HepG2 (cell line): ENCODE results near the gene GNMT. TPM values are rescaled to one million over a fixed set of nuclear protein-coding genes. Genes with fewer than 3 reads are reported as not detected.

ENCODE experiments used
- E2F2 ChIP-seq: sonication (generic); formaldehyde crosslinking; IDR thresholded peaks from 2 replicates; pipeline ENCODE4 v1.4.0; 2020; ENCODE audit warnings: missing genetic modification reagents, borderline replicate concordance
- FIP1L1 ChIP-seq: fragments of 200-400 bp; formaldehyde crosslinking; IDR thresholded peaks from 2 replicates; pipeline ENCODE4 v1.6.1; 2018; ENCODE audit warnings: low read depth, mild to moderate bottlenecking, low read length, moderate library complexity, borderline replicate concordance; ENCODE audit not compliant: insufficient read depth
- GATA4 ChIP-seq: sonication (generic); IDR thresholded peaks from 2 replicates; pipeline ENCODE4 v1.6.1; 2016; ENCODE audit warnings: antibody characterized with exemption, low read depth, borderline replicate concordance
- KLF16 ChIP-seq, 2 experiments: sonication (generic) in 1 of 2; formaldehyde crosslinking in 1 of 2; IDR thresholded peaks; 2 replicates each; pipeline versions ENCODE4 v1.6.1 to v1.8.0; 2016 to 2023; ENCODE audit warnings: missing genetic modification reagents in 2 of 2, missing compliant biosample characterization in 1 of 2
- KMT2B ChIP-seq: IDR thresholded peaks from 2 replicates; pipeline ENCODE4 v1.6.1; 2016; ENCODE audit warnings: missing genetic modification reagents, missing compliant biosample characterization
- LCORL ChIP-seq, 2 experiments: fragments of 450-650 bp in 1 of 2; sonication (generic) in 1 of 2; formaldehyde crosslinking in 1 of 2; IDR thresholded peaks; 2 replicates each; pipeline versions ENCODE4 v1.5.0 to v1.6.1; 2017 to 2020; ENCODE audit warnings: antibody characterized with exemption in 1 of 2, missing genetic modification reagents in 1 of 2
- MTA1 ChIP-seq: sonication (generic); formaldehyde crosslinking; IDR thresholded peaks from 2 replicates; pipeline ENCODE4 v1.4.0; 2020; ENCODE audit warnings: missing genetic modification reagents, mild to moderate bottlenecking, borderline replicate concordance
- ZNF44 ChIP-seq: sonication (generic); formaldehyde crosslinking; IDR thresholded peaks from 2 replicates; pipeline ENCODE4 v1.5.1; 2020; ENCODE audit warnings: mild to moderate bottlenecking, missing genetic modification reagents
- ZNF570 ChIP-seq: sonication (generic); formaldehyde crosslinking; IDR thresholded peaks from 2 replicates; pipeline ENCODE4 v1.4.0; 2020; ENCODE audit warnings: mild to moderate bottlenecking, missing genetic modification reagents, borderline replicate concordance
- ZNF839 ChIP-seq: sonication (generic); formaldehyde crosslinking; IDR thresholded peaks from 2 replicates; pipeline ENCODE4 v1.4.0; 2020; ENCODE audit warnings: missing genetic modification reagents, mild to moderate bottlenecking, borderline replicate concordance
- polyA plus RNA-seq, 8 experiments: library from polyadenylated mRNA; depleted of rRNA in 3 of 8; stranded (reverse) in 7 of 8; unstranded in 1 of 8; fragments of >200 nt; fragmentation: Illumina TruSeq in 4 of 8; extraction: Trizol in 4 of 8; gene quantifications; 2 replicates each; pipeline versions ENCODE4 v1.2.1 to v1.2.3, GENCODE V29; 2011 to 2016; ENCODE audit warnings: low read depth in 4 of 8, missing spikeins in 1 of 8, mixed read lengths in 1 of 8; ENCODE audit not compliant: insufficient read depth in 1 of 8
- total RNA-seq, 5 experiments: library from RNA; depleted of rRNA; stranded (reverse); fragments of >200 nt; fragmentation: Illumina TruSeq; extraction: Trizol; gene quantifications; 2 replicates each; pipeline ENCODE4 v1.2.3, GENCODE V29; 2016; ENCODE audit warnings: low read depth in 1 of 5
- TF ChIP-seq, protein P1 (sequence below): sonication (generic); formaldehyde crosslinking; IDR thresholded peaks from 2 replicates; pipeline ENCODE4 v1.5.0; 2020; ENCODE audit warnings: mild to moderate bottlenecking, missing genetic modification reagents, borderline replicate concordance
- TF ChIP-seq, protein P2 (sequence below): sonication (generic); formaldehyde crosslinking; IDR thresholded peaks from 2 replicates; pipeline ENCODE4 v1.9.0; 2021; ENCODE audit warnings: missing genetic modification reagents, borderline replicate concordance
- TF ChIP-seq, protein P3 (sequence below): sonication (generic); formaldehyde crosslinking; IDR thresholded peaks from 2 replicates; pipeline ENCODE4 v1.4.0; 2020; ENCODE audit warnings: missing genetic modification reagents

Gene GNMT
- total and polyA plus RNA-seq, 2 of the 13 experiments (the other 11 are each of a cell fraction or from before 2014, with no cell fraction given) = 2.8 to 7.0 TPM

GRCh38 chr6:42978839-42979522, 18.4 kb downstream of the GNMT start, which contains the start of gene PEX6 (continued):
- TF ChIP-seq, protein P1, sequence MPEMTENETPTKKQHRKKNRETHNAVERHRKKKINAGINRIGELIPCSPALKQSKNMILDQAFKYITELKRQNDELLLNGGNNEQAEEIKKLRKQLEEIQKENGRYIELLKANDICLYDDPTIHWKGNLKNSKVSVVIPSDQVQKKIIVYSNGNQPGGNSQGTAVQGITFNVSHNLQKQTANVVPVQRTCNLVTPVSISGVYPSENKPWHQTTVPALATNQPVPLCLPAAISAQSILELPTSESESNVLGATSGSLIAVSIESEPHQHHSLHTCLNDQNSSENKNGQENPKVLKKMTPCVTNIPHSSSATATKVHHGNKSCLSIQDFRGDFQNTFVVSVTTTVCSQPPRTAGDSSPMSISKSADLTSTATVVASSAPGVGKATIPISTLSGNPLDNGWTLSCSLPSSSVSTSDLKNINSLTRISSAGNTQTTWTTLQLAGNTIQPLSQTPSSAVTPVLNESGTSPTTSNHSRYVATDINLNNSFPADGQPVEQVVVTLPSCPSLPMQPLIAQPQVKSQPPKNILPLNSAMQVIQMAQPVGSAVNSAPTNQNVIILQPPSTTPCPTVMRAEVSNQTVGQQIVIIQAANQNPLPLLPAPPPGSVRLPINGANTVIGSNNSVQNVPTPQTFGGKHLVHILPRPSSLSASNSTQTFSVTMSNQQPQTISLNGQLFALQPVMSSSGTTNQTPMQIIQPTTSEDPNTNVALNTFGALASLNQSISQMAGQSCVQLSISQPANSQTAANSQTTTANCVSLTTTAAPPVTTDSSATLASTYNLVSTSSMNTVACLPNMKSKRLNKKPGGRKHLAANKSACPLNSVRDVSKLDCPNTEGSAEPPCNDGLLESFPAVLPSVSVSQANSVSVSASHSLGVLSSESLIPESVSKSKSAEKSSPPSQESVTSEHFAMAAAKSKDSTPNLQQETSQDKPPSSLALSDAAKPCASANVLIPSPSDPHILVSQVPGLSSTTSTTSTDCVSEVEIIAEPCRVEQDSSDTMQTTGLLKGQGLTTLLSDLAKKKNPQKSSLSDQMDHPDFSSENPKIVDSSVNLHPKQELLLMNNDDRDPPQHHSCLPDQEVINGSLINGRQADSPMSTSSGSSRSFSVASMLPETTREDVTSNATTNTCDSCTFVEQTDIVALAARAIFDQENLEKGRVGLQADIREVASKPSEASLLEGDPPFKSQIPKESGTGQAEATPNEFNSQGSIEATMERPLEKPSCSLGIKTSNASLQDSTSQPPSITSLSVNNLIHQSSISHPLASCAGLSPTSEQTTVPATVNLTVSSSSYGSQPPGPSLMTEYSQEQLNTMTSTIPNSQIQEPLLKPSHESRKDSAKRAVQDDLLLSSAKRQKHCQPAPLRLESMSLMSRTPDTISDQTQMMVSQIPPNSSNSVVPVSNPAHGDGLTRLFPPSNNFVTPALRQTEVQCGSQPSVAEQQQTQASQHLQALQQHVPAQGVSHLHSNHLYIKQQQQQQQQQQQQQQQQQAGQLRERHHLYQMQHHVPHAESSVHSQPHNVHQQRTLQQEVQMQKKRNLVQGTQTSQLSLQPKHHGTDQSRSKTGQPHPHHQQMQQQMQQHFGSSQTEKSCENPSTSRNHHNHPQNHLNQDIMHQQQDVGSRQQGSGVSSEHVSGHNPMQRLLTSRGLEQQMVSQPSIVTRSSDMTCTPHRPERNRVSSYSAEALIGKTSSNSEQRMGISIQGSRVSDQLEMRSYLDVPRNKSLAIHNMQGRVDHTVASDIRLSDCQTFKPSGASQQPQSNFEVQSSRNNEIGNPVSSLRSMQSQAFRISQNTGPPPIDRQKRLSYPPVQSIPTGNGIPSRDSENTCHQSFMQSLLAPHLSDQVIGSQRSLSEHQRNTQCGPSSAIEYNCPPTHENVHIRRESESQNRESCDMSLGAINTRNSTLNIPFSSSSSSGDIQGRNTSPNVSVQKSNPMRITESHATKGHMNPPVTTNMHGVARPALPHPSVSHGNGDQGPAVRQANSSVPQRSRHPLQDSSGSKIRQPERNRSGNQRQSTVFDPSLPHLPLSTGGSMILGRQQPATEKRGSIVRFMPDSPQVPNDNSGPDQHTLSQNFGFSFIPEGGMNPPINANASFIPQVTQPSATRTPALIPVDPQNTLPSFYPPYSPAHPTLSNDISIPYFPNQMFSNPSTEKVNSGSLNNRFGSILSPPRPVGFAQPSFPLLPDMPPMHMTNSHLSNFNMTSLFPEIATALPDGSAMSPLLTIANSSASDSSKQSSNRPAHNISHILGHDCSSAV (CRISPR knock-in tag) = no peak
- TF ChIP-seq GATA4 (peak; percentile 64; the same call in 1 of the 2 replicates), ZNF570 (CRISPR knock-in tag) (no peak), MTA1 (CRISPR knock-in tag) (peak; percentile 52; the same call in 1 of the 2 replicates), KLF16 (CRISPR knock-in tag; IDR thresholded peaks at IDR 0.05) (peak in 1 of 2 experiments; percentile 88; a peak in 2 of 4 replicates), E2F2 (peak; percentile 39; the same call in 1 of the 2 replicates), ZNF839 (CRISPR knock-in tag) (0 out of 2 replicates have a peak, but pooled peaks have one; percentile 82), FIP1L1 (peak; percentile 93), KMT2B (CRISPR knock-in tag) (peak; percentile 92), ZNF44 (CRISPR knock-in tag) (peak; percentile 92; the same call in 1 of the 2 replicates), LCORL (IDR thresholded peaks at IDR 0.05) (no peak), LCORL (CRISPR knock-in tag; IDR thresholded peaks at IDR 0.05) (peak; percentile 66; the same call in 1 of the 2 replicates)
- TF ChIP-seq, protein P2, sequence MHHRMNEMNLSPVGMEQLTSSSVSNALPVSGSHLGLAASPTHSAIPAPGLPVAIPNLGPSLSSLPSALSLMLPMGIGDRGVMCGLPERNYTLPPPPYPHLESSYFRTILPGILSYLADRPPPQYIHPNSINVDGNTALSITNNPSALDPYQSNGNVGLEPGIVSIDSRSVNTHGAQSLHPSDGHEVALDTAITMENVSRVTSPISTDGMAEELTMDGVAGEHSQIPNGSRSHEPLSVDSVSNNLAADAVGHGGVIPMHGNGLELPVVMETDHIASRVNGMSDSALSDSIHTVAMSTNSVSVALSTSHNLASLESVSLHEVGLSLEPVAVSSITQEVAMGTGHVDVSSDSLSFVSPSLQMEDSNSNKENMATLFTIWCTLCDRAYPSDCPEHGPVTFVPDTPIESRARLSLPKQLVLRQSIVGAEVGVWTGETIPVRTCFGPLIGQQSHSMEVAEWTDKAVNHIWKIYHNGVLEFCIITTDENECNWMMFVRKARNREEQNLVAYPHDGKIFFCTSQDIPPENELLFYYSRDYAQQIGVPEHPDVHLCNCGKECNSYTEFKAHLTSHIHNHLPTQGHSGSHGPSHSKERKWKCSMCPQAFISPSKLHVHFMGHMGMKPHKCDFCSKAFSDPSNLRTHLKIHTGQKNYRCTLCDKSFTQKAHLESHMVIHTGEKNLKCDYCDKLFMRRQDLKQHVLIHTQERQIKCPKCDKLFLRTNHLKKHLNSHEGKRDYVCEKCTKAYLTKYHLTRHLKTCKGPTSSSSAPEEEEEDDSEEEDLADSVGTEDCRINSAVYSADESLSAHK (CRISPR knock-in tag) = no peak
- TF ChIP-seq, protein P3, sequence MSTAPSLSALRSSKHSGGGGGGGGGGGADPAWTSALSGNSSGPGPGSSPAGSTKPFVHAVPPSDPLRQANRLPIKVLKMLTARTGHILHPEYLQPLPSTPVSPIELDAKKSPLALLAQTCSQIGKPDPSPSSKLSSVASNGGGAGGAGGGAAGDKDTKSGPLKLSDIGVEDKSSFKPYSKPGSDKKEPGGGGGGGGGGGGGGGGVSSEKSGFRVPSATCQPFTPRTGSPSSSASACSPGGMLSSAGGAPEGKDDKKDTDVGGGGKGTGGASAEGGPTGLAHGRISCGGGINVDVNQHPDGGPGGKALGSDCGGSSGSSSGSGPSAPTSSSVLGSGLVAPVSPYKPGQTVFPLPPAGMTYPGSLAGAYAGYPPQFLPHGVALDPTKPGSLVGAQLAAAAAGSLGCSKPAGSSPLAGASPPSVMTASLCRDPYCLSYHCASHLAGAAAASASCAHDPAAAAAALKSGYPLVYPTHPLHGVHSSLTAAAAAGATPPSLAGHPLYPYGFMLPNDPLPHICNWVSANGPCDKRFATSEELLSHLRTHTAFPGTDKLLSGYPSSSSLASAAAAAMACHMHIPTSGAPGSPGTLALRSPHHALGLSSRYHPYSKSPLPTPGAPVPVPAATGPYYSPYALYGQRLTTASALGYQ (CRISPR knock-in tag) = no peak
